GF-D8 (cell line): ENCODE measurements around the gene MCF2L2.

Experiments
- DNase-seq: peaks from one replicate; lab custom pipeline; 2025; lab: John Stamatoyannopoulos, UW

Gene MCF2L2

GRCh38 chr3:183369627-183370026 is 58.8 kb downstream of the MCF2L2 start:
- DNase-seq, result no peak

DNA sequence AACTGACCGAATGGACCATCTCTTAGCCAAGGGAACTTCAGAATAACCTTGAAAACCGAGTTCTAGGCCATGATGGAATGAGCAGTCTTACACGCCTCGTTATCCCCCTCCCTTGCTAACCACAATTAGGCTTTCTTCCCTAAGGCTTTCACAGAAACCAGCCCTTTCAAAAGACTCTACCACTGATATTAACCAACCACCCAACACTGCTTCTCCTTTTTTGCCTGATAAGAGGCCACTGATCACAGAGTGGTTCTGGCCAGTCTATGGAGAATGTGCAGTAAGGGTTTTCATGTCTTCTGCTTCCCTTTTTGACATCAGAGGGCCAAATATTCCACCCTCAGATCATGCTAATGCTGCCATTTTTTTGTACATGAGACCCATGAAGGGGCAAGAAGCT is 59.3 kb downstream of the MCF2L2 start:
- DNase-seq, result peak; percentile 98

DNA sequence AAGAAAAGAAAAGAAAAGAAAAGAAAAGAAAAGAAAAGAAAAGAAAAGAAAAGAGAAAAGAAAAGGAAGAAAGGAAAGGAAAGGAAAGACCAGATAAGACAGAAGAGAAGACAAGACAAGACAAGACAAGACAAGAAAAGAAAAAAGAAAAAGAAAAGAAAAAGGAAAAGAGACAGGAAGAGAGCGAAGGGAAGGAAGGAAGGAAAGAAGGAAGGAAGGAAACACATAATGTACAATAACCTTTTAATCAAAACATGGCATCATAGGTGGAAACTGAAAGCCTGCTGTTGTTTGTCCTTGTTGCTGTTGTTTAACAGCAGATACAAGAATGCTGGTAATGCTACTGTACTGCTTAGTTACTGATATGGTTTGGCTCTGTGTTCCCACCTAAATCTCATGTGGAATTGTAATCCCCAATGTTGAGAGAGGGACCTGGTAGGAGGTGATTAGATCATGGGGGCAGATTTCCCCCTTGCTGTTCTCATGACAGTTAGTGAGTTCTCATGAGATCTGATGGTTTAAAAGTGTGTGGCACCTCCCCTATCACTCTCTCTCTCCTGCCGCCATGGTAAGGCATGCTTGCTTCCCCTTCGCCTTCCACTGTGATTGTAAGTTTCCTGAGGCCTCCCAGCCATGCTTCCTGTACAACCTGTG is 67.3 kb downstream of the MCF2L2 start:
- no peak for DNase-seq

- no peak for DNase-seq
Measured at GRCh38 chr3:183359036-183359435, 69.4 kb downstream of the MCF2L2 start.

DNA sequence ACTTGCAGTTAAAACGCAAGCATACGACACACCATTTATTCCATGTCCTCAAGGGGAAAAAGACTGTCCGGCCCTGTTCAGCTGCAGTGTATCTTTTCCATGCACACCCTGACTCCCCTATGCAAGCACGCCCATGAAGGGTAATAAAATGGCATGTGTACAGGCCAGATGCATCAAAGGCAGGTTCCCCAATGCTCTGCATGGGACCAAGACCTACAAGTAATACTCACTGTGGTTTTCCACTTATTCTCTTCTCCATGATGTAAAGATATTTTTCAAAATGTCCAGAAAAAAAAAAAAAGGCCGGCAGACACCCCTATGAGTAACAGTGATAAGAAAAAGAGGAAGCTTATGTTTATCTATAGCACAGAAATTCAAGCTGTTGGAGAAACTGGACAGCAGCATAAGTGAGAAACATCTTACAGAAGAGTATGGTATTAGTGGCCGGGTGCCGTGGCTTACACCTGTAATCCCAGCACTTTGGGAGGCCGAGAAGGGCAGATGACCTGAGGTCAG is 70.8 kb downstream of the MCF2L2 start:
- peak; percentile 69 for DNase-seq

- DNase-seq, result no peak
Measured at GRCh38 chr3:183356920-183357319, 71.5 kb downstream of the MCF2L2 start.

GRCh38 chr3:183354874-183355273 is 73.5 kb downstream of the MCF2L2 start:
- no peak for DNase-seq

GRCh38 chr3:183354325-183354831 is 74.0 kb downstream of the MCF2L2 start:
- DNase-seq, result no peak

DNA sequence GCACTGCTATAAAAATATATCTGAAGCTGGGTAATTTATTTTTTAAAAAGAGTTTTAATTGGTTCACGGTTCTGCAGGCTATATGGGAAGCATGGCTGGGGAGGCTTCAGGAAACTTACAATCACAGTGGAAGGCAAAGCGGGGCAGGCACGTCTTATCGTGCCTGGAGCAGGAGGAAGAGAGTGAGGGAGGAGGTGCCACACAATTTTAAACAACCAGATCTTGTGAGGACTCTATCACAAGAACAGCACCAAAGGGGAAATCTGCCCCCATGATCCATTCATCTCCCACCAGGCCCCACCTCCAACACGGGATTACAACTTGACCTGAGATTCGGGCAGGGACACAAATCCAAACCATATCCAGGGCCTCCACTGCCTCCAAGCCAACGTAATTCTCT is 75.0 kb downstream of the MCF2L2 start:
- no peak for DNase-seq

GRCh38 chr3:183350164-183350563 is 78.3 kb downstream of the MCF2L2 start:
- no peak for DNase-seq

DNA sequence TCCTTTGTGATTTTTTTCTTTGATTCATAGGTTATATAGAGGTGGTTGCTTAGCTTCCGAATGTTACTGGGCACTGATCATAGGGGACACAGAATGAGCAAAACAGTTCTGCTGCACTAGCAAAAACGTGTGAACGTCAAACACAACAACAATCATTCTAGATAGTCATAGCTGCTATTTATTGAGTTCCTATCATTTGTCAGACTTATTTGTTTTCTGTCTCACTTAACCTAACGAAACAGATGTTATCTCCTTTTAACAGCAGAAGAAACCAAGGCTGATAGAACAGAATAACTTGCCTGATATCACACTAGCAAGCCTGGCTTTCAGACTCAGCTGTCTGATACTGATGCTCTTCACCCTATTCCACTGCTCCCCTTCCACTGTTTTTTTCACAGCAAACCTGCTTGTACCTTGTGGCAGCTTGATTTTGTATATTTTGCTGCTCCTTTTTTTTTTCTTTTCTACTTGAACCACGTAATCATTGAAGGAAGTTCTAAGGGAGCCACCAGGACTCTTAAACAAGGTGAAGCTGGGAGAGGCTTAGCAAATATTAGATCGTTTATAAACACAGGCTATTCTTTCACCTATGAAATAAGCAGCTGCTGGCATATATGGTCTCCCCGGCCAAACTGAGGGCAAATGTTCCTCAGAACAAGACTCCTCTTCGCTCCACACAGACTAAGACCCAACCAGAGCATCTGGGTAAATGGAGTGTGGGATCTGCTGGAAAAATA is 78.8 kb downstream of the MCF2L2 start:
- DNase-seq, result no peak

DNA sequence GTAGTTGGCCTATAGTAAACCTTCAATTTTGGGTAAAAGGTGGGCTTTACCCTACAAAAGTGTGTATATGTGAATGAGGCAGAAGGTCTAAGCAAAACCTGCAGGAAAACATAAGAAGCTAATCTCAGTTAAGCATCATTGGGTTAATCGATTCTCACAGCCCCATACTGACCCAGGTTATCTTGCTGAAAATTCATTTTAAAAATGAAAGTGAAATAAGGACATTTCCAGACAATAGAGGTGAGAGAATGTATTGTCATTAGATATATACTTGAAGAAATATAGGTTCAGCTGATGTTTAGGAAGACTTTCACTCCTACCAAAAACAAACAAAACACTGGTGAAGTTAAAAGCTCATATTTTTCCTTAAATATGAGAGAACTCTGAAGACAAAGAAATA is 85.6 kb downstream of the MCF2L2 start:
- DNase-seq, result no peak

DNA sequence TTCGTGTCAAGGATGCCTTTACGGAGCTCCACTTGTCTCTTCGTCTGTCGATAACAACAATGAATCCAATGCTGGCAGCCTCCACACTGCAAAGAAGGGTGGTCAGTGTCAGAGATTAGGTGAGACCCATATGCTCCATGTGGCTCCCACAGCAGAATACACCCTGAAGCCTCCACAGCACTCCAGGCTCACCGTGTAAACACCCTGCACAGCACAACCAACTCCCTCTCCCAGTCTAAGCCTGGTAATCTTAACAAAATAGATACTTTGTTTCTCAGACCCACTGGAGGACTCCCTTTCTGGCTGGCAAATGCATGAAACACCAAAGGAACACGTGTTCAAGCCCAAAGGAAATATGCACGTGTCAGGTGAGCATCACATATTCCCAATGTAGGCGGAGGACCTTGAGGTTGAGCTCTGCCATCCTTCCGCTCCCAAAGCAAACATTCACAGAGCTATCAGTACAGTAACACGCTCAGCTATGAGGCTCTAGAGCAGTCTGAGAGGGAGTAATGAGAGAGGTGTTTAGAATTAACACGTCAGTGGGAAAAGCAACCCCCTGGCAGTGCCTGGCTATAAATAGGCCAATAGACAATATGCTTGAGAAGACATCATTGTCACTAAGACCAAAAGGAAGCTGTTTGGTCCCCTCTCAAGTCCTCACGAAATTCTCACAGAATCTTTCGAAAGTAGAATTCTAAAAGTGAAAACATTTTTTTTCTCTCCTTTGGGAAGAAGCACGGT is 86.7 kb downstream of the MCF2L2 start:
- DNase-seq, result no peak

GRCh38 chr3:183340222-183340621 is 88.2 kb downstream of the MCF2L2 start:
- no peak for DNase-seq

- no peak for DNase-seq
Measured at GRCh38 chr3:183339461-183340086, 88.8 kb downstream of the MCF2L2 start.

GRCh38 chr3:183338520-183338919 is 89.9 kb downstream of the MCF2L2 start:
- DNase-seq, result no peak

- no peak for DNase-seq
Measured at GRCh38 chr3:183332487-183332886, 95.9 kb downstream of the MCF2L2 start.

- peak; percentile 94 for DNase-seq
Measured at GRCh38 chr3:183331498-183331897, 96.9 kb downstream of the MCF2L2 start.

DNA sequence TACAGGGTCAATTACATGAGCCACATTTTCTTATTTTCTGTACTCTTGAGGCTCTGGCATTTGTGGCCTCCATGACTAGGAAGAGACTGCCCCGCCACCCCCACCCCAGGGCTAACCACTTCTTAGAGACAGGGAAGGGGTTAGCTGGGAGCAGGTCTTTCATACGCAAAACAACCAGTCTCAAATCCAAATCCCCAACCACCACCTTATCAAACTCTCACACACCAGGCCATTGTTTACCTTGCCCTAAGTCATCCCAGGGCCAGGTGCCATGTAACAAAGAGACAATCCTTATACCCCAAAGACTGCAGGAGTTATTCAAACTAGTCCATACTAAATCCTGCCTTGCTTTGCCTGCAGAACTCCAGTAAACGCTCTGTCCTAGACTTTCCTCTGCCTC is 97.5 kb downstream of the MCF2L2 start:
- DNase-seq, result peak; percentile 25

GRCh38 chr3:183329543-183329942 is 98.9 kb downstream of the MCF2L2 start:
- DNase-seq, result no peak

DNA sequence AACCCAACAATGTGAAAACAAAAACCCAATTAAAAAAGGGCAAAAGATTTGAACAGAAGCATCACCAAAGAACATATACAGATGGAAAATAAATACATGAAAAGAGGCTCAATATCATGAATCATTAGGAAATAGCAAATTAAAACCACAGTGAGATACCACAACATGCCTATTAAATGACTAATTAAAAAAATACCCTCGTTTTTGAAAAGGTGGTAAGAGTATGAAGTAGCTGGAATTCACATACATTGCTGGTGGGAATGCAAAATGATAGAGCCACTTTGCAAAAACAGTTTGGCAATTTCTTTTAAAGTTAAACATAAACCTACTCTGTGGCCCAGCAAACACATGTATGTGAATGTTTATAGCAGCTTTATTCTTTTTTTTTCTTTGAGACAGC is 99.6 kb downstream of the MCF2L2 start:
- DNase-seq, result no peak

DNA sequence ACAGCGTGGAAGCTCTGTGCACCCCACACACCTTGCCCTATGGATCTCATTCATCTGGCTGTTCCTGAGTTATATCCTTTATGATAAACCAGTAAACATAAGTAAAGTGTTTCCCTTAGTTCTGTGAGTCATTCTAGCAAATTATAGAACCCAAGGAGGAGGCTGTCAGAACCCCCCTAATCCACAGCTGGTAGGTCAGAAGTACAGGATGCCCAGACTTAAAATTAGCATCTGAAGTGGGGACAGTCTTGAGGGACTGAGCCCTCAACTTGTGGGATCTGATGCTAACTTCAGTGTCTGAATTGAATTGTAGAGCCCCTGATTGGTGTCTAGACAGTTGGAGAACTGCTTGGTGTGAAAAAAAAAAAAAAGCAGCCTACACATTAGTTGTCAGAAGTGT is 100.3 kb downstream of the MCF2L2 start:
- no peak for DNase-seq
